ENCODE results near the gene NBEAL1.
"Not testable (repeated sequence)": the region's sequence is repeated elsewhere in the genome, so short reads cannot be mapped to it uniquely, and the experiment has no call there.

The NBEAL1 gene

GRCh38 chr2:203014456-203015199 is at the start of gene NBEAL1:
TSS of gene NBEAL1 (plus strand) at chr2:203014875. CDS start at chr2:203016385, 1,510 bp downstream.
- DNase-seq (ENCODE audit: low spot score), result peak; percentile 97

GRCh38 chr2:202965810-202966460 is 48.7 kb upstream of the NBEAL1 start:
- DNase-seq (ENCODE audit: low spot score), result peak; percentile 11

- not testable (repeated sequence) for DNase-seq (ENCODE audit: low spot score)
These were observed 45.3 kb upstream of the NBEAL1 start for GRCh38 chr2:202969404-202969803.

GRCh38 chr2:202976809-202977208 is 37.9 kb upstream of the NBEAL1 start:
- no peak for DNase-seq (ENCODE audit: low spot score)

- DNase-seq (ENCODE audit: low spot score), result no peak
These were observed 31.7 kb upstream of the NBEAL1 start for GRCh38 chr2:202982779-202983491.

GRCh38 chr2:202989749-202990148 is 24.9 kb upstream of the NBEAL1 start:
- no peak for DNase-seq (ENCODE audit: low spot score)

- no peak for DNase-seq (ENCODE audit: low spot score)
These were observed 24.2 kb upstream of the NBEAL1 start for GRCh38 chr2:202990501-202990900.

- DNase-seq (ENCODE audit: low spot score), result not testable (repeated sequence)
These were observed 17.6 kb upstream of the NBEAL1 start for GRCh38 chr2:202997113-202997512.

GRCh38 chr2:203002054-203002821 is 12.4 kb upstream of the NBEAL1 start:
- DNase-seq (ENCODE audit: low spot score), result no peak

GRCh38 chr2:203003716-203004115 is 11.0 kb upstream of the NBEAL1 start:
- no peak for DNase-seq (ENCODE audit: low spot score)

- DNase-seq (ENCODE audit: low spot score), result no peak
These were observed 2.0 kb downstream of the NBEAL1 start for GRCh38 chr2:203016716-203017115.

- DNase-seq (ENCODE audit: low spot score), result no peak
These were observed 3.5 kb downstream of the NBEAL1 start for GRCh38 chr2:203018181-203018580.

- DNase-seq (ENCODE audit: low spot score), result no peak
These were observed 4.5 kb downstream of the NBEAL1 start for GRCh38 chr2:203019142-203019541.

- DNase-seq (ENCODE audit: low spot score), result no peak
These were observed 7.3 kb downstream of the NBEAL1 start for GRCh38 chr2:203021991-203022390.

GRCh38 chr2:203022751-203023150 is 8.1 kb downstream of the NBEAL1 start:
- DNase-seq (ENCODE audit: low spot score), result no peak

GRCh38 chr2:203025592-203025991 is 10.9 kb downstream of the NBEAL1 start:
- DNase-seq (ENCODE audit: low spot score), result no peak

- DNase-seq (ENCODE audit: low spot score), result no peak
These were observed 15.9 kb downstream of the NBEAL1 start for GRCh38 chr2:203030545-203030944.

GRCh38 chr2:203030991-203031390 is 16.3 kb downstream of the NBEAL1 start:
- no peak for DNase-seq (ENCODE audit: low spot score)

- no peak for DNase-seq (ENCODE audit: low spot score)
These were observed 18.7 kb downstream of the NBEAL1 start for GRCh38 chr2:203033395-203033794.

- no peak for DNase-seq (ENCODE audit: low spot score)
These were observed 21.3 kb downstream of the NBEAL1 start for GRCh38 chr2:203035879-203036470.

- DNase-seq (ENCODE audit: low spot score), result no peak
These were observed 22.4 kb downstream of the NBEAL1 start for GRCh38 chr2:203037026-203037425.

GRCh38 chr2:203038586-203038985 is 23.9 kb downstream of the NBEAL1 start:
- DNase-seq (ENCODE audit: low spot score), result no peak
